NCI-H2029 (cell line): Measurements from ENCODE around the gene CFAP46.

ENCODE experiments used
- DNase-seq: peaks from one replicate; lab custom pipeline; 2025; lab: John Stamatoyannopoulos, UW

Gene CFAP46

GRCh38 chr10:132942101-132943057 lies at the start of gene CFAP46:
TSS of gene CFAP46 (minus strand) at chr10:132942570. CDS start at chr10:132942484, 86 bp downstream.
- DNase-seq, result no peak

- DNase-seq, result no peak
Observed at GRCh38 chr10:132991706-132992432, 49.5 kb upstream of the CFAP46 start.

GRCh38 chr10:132990684-132991545 lies 48.5 kb upstream of the CFAP46 start:
- DNase-seq, result no peak

GRCh38 chr10:132989476-132990415 lies 47.4 kb upstream of the CFAP46 start:
- no peak for DNase-seq

GRCh38 chr10:132988988-132989387 lies 46.6 kb upstream of the CFAP46 start:
- no peak for DNase-seq

GRCh38 chr10:132987671-132988571 lies 45.6 kb upstream of the CFAP46 start:
- DNase-seq, result no peak

GRCh38 chr10:132986978-132987377 lies 44.6 kb upstream of the CFAP46 start:
- DNase-seq, result no peak

GRCh38 chr10:132986576-132986975 lies 44.2 kb upstream of the CFAP46 start:
- DNase-seq, result no peak

- DNase-seq, result no peak
Observed at GRCh38 chr10:132986076-132986475, 43.7 kb upstream of the CFAP46 start.

- DNase-seq, result no peak
Observed at GRCh38 chr10:132985546-132985900, 43.2 kb upstream of the CFAP46 start.

- no peak for DNase-seq
Observed at GRCh38 chr10:132984801-132985545, 42.6 kb upstream of the CFAP46 start.

GRCh38 chr10:132984008-132984295 lies 41.6 kb upstream of the CFAP46 start:
- DNase-seq, result no peak

- no peak for DNase-seq
Observed at GRCh38 chr10:132983252-132984007, 41.1 kb upstream of the CFAP46 start.

- DNase-seq, result no peak
Observed at GRCh38 chr10:132982301-132982989, 40.1 kb upstream of the CFAP46 start.

- DNase-seq, result no peak
Observed at GRCh38 chr10:132981746-132982145, 39.4 kb upstream of the CFAP46 start.

GRCh38 chr10:132981173-132981555 lies 38.8 kb upstream of the CFAP46 start:
- DNase-seq, result no peak

GRCh38 chr10:132980426-132981172 lies 38.2 kb upstream of the CFAP46 start:
- no peak for DNase-seq
